ENCODE data around the gene MRPL28.
"Not testable (repeated sequence)": the region's sequence is repeated elsewhere in the genome, so short reads cannot be mapped to it uniquely, and the experiment has no call there.

The MRPL28 gene

DNA sequence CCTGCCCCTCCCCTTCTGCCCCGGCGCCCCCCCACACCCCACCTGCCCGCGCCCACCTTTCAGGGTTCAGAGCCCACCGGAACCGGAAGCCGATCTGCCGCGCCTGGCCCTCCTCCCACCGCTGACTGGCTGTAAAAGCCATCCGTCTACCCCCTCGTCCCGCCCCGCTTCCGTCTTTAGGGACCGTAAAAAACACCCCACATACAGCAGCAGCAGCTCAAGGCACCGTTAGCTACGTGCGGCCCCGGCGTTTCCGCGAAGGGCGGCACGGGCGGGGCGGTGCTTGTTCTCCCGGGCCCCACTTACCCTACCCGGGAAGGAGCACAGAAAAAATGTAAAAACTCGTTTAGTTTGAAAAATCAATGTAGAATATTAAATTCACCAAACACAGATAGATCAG is at the start of gene MRPL28:
MRPL28 (minus strand) TSS at position 96 of the 400 bp plus-strand sequence. CDS start 320 bp downstream, outside the sequence.
- TF ChIP-seq, protein P1, sequence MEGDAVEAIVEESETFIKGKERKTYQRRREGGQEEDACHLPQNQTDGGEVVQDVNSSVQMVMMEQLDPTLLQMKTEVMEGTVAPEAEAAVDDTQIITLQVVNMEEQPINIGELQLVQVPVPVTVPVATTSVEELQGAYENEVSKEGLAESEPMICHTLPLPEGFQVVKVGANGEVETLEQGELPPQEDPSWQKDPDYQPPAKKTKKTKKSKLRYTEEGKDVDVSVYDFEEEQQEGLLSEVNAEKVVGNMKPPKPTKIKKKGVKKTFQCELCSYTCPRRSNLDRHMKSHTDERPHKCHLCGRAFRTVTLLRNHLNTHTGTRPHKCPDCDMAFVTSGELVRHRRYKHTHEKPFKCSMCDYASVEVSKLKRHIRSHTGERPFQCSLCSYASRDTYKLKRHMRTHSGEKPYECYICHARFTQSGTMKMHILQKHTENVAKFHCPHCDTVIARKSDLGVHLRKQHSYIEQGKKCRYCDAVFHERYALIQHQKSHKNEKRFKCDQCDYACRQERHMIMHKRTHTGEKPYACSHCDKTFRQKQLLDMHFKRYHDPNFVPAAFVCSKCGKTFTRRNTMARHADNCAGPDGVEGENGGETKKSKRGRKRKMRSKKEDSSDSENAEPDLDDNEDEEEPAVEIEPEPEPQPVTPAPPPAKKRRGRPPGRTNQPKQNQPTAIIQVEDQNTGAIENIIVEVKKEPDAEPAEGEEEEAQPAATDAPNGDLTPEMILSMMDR (IDR thresholded peaks at IDR 0.05; ENCODE audit: extremely low read depth, missing control alignments): no peak
- DNase-seq (ENCODE audit: low spot score): peak; percentile 99

DNA sequence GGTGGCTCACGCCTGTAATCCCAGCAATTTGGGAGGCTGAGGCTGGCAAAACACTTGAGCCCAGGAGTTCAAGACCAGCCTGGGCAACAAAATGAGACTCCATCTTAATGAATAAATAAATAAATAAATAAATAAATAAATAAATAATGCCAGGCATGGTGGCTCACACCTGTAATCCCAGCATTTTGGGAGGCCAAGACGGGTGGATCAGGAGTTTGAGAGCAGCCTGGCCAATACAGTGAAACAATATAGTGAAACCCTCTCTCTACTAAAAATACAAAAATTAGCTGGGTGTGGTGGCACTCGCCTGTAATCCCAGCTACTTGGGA is 44.8 kb upstream of the MRPL28 start:
- not testable (repeated sequence) for DNase-seq (ENCODE audit: low spot score)

DNA sequence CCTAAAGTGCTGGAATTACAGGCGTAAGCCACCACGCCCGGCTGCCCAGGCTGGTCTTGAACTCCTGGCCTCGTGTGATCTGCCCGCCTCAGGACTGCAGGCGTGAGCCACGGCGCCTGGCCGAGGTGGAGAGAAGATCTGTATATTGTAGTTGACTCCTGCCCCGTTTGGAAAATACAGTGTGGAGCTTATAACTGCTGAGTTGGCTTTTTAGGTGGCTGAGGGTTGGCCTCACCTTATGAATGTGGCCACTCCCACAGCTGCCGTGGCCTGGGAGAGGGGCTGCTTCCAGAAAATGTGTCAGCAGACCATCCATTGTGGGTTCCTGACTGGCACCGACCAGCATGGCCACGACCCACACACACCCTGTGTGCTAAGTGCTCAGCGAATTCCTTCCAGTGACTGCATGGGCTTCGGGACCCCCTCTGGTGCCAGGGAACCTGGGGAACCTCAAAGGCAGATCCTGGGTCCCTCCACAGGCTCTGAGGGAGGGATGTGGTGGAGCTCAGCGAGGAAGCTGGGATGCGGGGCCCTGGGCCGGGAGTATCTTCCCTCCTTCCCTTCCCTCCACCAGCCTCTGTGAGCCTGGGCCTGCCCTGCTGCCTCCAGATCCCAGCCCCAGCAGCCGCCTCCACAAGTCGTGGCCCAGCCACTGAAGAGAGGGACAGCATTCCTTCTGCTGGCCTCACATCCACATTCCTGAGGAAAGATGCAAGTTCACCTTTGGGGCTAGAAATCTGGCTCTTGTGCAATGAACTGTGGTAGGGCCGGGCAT is 44.2 kb upstream of the MRPL28 start:
- DNase-seq (ENCODE audit: low spot score): no peak
- TF ChIP-seq, protein P1 (IDR thresholded peaks at IDR 0.05; ENCODE audit: extremely low read depth, missing control alignments): no peak

DNA sequence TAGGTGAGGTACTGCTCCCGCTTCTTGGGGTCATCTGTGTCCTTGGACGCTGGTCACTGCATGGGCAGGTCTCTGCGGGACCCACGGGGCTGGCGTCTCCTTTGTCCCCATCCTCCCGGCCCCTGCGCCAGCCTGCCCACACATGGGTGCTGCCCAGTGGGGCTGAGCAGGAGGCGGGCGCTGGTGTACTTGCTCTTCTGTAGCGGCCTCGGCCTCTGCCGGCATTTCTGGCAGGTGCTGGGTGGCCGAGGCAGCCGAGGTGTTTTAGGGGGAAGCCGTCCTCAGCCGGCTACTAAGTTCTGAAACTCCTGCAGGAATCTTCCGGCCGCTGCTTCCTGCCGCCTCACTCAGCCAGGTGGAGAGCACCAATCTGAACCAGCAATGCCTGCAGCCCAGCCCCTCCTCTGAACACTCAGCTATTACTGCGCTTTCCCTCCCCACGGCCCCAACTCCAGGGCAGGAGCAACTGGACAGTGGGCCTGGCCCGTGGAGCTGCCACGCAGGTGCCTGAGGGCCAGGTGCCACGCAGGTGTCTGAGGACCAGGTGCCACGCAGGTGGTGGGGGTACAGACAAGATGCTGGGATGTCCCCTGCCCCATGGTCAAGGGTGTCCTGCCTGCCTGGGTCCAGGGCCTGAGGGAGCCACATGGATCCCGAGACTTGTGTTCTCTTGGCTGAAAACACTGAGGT is 41.4 kb upstream of the MRPL28 start:
- DNase-seq (ENCODE audit: low spot score): peak; percentile 11
- TF ChIP-seq, protein P1 (IDR thresholded peaks at IDR 0.05; ENCODE audit: extremely low read depth, missing control alignments): no peak

DNA sequence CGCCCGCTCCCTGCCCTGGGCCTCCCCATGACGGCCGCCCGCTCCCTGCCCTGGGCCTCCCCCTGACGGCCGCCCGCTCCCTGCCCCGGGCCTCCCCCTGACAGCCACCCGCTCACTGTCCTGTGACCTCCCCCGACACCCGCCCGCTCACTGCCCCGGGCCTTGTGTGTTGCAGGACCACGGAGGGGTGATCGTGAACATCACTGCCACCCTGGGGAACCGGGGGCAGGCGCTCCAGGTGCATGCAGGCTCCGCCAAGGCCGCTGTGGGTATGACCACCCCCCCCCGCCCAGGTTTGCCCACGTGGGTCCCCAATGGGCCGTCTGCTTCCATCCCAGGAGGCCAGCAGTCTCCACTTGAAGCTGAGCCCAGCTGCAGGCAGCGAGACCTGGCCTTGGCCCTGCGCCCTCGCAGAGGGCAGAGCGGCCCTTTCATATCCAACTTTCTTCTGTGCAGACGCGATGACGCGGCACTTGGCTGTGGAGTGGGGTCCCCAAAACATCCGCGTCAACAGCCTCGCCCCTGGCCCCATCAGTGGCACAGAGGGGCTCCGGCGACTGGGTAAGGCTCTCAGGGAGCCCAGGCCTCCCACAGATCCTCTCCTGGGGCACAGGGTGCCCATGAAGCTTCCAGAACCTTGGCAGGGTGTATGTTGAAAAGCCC is 40.3 kb upstream of the MRPL28 start:
- TF ChIP-seq, protein P1 (IDR thresholded peaks at IDR 0.05; ENCODE audit: extremely low read depth, missing control alignments): no peak
- DNase-seq (ENCODE audit: low spot score): no peak

DNA sequence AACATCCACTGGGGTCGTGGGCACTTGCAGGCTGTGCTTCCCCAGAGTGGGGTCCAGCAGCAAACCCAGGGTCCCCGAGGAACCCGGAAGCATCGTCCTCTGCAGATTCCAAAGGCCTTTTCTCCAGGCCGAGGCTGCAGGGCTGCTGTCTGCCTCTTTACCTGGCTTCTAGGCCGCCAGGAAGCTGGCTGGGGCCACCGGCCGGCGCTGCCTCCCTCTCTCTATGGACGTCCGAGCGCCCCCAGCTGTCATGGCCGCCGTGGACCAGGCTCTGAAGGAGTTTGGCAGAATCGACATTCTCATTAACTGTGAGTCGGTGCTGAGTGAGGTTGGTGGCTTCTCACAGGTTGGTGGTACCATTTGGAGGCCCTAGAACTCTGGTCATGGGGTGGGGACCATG is 36.9 kb upstream of the MRPL28 start:
- TF ChIP-seq, protein P1 (IDR thresholded peaks at IDR 0.05; ENCODE audit: extremely low read depth, missing control alignments): no peak
- DNase-seq (ENCODE audit: low spot score): peak; percentile 9

DNA sequence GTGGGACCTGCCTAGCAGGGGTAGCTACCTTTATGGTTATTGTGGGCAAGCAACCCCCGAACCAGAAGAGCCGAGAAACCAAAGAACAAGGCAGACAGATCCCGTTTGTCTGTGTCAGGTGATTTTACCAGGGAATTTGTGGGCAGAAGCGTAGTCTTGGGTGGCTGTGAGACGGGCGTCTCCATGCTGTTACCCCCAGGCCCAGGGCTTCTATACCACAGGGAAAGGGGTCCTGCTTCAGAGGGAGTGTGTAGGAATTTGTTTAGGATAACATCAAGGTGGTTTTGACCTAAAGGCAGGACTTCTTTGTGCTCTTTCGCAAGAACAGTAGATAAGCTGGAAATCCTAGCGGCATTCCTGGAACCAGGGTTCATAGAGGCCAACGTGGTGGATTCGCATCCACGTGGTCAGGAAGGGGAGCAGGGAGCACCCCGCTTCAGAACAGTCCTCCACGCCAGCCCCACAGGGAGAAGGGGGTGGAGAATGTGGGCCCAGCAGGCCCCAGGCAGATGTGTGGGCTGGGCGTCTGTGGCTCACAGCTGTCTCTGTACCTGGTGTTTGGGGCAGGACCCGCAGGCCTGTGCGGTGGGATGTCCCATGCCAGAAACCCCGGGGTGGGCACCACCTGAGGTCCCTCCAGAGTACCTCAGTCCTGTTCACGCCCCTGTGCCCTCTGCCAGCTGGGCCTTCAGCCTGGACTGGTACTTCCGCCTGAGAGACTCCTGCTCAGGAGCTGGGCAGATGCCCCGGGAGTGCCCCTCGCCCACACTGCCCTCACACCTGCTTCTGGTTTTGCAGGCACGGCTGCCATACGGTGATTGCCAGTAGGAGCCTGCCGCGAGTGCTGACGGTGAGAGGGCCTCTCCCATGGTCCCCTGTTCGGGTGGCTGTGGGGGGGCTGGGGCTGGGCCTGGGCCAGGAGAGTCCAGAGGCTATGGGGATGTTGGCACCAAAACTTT is 35.5 kb upstream of the MRPL28 start:
- TF ChIP-seq, protein P1 (IDR thresholded peaks at IDR 0.05; ENCODE audit: extremely low read depth, missing control alignments): no peak
- no peak for DNase-seq (ENCODE audit: low spot score)

Measured in GM20000 (cell line).